ENCODE measurements around the gene KLHL14. TPM values are rescaled to one million over a fixed set of nuclear protein-coding genes. Genes with fewer than 3 reads are reported as not detected.

The KLHL14 gene
- total and polyA plus RNA-seq, 2 of the 13 experiments (the other 11 are each of a cell fraction or from before 2014, with no cell fraction given), result 16.0 to 41.8 TPM

DNA sequence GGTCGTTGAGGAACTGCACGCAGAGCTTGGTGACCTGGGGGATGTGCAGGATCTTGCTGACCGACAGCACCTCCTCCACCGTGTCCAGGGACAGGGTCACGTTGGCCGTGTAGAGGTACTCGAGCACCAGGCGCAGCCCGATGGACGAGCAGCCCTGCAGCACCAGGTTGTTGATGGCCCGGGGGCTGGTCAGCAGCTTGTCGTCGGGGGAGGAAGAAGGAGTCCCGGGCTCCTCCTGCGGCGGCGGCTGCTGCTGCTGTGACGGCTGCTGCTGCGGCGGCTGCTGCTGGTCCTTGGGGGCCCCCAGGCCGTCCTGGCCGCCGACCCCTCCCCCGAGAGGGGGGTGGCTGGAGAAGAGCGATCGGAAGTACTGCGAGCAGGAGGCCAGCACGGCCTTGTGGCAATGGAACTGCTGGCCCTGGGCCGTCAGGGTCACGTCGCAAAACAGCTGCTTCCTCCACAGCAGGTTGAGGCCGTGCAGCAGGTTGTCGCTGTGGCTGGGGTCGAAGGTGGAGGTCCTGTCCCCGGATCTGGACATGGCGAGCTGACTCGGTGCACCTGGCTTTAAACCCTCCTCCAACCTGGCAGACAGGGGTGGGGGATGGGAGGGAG lies 2.7 kb downstream of the KLHL14 start (continued):
- TF ChIP-seq POLR2AphosphoS2 (IDR thresholded peaks at IDR 0.05; ENCODE audit: low read depth, low read length) (no peak), NR2F1 (CRISPR knock-in tag; IDR thresholded peaks at IDR 0.05) (peak in 1 of 2 experiments; percentile 28; a peak in 1 of 4 replicates), ZMYM4 (CRISPR knock-in tag; IDR thresholded peaks at IDR 0.05) (peak; percentile 27; the same call in 1 of the 2 replicates), PAF1 (CRISPR knock-in tag; IDR thresholded peaks at IDR 0.05) (no peak), ZNF607 (CRISPR knock-in tag; IDR thresholded peaks at IDR 0.05; ENCODE audit: borderline replicate concordance) (no peak), ZC3H13 (CRISPR knock-in tag; IDR thresholded peaks at IDR 0.05) (peak; percentile 85), HNRNPK (IDR thresholded peaks at IDR 0.05; ENCODE audit: low read depth, low read length, poor library complexity, severe bottlenecking) (no peak), ZNF775 (CRISPR knock-in tag; IDR thresholded peaks at IDR 0.05; ENCODE audit: borderline replicate concordance) (no peak), ZNF343 (CRISPR knock-in tag; IDR thresholded peaks at IDR 0.05) (no peak), ISL2 (CRISPR knock-in tag; IDR thresholded peaks at IDR 0.05) (no peak), IKZF4 (CRISPR knock-in tag; IDR thresholded peaks at IDR 0.05; ENCODE audit: borderline replicate concordance, low read depth, not compliant biosample characterization) (no peak), RXRA (CRISPR knock-in tag; IDR thresholded peaks at IDR 0.05) (peak; percentile 45; the same call in 1 of the 2 replicates), PRPF4 (IDR thresholded peaks at IDR 0.05; ENCODE audit: low read depth, low read length, poor library complexity, severe bottlenecking) (peak; percentile 17), MYC (CRISPR knock-in tag; IDR thresholded peaks at IDR 0.05; ENCODE audit: borderline replicate concordance) (peak; percentile 47; the same call in 1 of the 2 replicates), SETDB1 (CRISPR knock-in tag; IDR thresholded peaks at IDR 0.05; ENCODE audit: borderline replicate concordance) (no peak), POLR2G (IDR thresholded peaks at IDR 0.05; ENCODE audit: low read depth, low read length) (peak; percentile 60), RBM22 (optimal IDR thresholded peaks at IDR 0.05; ENCODE audit: low read length) (no peak)
- TF ChIP-seq, protein P1, sequence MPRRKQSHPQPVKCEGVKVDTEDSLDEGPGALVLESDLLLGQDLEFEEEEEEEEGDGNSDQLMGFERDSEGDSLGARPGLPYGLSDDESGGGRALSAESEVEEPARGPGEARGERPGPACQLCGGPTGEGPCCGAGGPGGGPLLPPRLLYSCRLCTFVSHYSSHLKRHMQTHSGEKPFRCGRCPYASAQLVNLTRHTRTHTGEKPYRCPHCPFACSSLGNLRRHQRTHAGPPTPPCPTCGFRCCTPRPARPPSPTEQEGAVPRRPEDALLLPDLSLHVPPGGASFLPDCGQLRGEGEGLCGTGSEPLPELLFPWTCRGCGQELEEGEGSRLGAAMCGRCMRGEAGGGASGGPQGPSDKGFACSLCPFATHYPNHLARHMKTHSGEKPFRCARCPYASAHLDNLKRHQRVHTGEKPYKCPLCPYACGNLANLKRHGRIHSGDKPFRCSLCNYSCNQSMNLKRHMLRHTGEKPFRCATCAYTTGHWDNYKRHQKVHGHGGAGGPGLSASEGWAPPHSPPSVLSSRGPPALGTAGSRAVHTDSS (CRISPR knock-in tag; conservative IDR thresholded peaks at IDR 0.05), result no peak
- TF ChIP-seq, protein P2, sequence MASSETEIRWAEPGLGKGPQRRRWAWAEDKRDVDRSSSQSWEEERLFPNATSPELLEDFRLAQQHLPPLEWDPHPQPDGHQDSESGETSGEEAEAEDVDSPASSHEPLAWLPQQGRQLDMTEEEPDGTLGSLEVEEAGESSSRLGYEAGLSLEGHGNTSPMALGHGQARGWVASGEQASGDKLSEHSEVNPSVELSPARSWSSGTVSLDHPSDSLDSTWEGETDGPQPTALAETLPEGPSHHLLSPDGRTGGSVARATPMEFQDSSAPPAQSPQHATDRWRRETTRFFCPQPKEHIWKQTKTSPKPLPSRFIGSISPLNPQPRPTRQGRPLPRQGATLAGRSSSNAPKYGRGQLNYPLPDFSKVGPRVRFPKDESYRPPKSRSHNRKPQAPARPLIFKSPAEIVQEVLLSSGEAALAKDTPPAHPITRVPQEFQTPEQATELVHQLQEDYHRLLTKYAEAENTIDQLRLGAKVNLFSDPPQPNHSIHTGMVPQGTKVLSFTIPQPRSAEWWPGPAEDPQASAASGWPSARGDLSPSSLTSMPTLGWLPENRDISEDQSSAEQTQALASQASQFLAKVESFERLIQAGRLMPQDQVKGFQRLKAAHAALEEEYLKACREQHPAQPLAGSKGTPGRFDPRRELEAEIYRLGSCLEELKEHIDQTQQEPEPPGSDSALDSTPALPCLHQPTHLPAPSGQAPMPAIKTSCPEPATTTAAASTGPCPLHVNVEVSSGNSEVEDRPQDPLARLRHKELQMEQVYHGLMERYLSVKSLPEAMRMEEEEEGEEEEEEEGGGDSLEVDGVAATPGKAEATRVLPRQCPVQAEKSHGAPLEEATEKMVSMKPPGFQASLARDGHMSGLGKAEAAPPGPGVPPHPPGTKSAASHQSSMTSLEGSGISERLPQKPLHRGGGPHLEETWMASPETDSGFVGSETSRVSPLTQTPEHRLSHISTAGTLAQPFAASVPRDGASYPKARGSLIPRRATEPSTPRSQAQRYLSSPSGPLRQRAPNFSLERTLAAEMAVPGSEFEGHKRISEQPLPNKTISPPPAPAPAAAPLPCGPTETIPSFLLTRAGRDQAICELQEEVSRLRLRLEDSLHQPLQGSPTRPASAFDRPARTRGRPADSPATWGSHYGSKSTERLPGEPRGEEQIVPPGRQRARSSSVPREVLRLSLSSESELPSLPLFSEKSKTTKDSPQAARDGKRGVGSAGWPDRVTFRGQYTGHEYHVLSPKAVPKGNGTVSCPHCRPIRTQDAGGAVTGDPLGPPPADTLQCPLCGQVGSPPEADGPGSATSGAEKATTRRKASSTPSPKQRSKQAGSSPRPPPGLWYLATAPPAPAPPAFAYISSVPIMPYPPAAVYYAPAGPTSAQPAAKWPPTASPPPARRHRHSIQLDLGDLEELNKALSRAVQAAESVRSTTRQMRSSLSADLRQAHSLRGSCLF (CRISPR knock-in tag; IDR thresholded peaks at IDR 0.05; ENCODE audit: borderline replicate concordance), result no peak
- TF ChIP-seq, protein P3, sequence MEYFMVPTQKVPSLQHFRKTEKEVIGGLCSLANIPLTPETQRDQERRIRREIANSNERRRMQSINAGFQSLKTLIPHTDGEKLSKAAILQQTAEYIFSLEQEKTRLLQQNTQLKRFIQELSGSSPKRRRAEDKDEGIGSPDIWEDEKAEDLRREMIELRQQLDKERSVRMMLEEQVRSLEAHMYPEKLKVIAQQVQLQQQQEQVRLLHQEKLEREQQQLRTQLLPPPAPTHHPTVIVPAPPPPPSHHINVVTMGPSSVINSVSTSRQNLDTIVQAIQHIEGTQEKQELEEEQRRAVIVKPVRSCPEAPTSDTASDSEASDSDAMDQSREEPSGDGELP (IDR thresholded peaks at IDR 0.05; ENCODE audit: borderline replicate concordance, low read depth), result peak; percentile 87; the same call in 1 of the 2 replicates

Measured in HepG2 (cell line).